Lung (tissue), 12 donors: ENCODE measurements around the gene EFCAB3. TPM values are rescaled to one million over a fixed set of nuclear protein-coding genes. Genes with fewer than 3 reads are reported as not detected.
"Not testable (repeated sequence)": the region's sequence is repeated elsewhere in the genome, so short reads cannot be mapped to it uniquely, and the experiment has no call there.

Experiments
- ATAC-seq: fragments of 200-7000 bp; cut with Tn5 transposase; one replicate; pipeline ENCODE4 v1.9.1; 2020; ENCODE audit warnings: moderate number of reproducible peaks; ENCODE audit not compliant: insufficient read depth, low FRiP score
- DNase-seq, 3 donors: peaks; one replicate each; pipeline ENCODE4 v3.0.0-alpha.2; 2013 to 2017
- H3K27ac ChIP-seq, 2 donors: one replicate each; pipeline ENCODE4 v1.5.1; 2013; ENCODE audit warnings: mild to moderate bottlenecking in 2 of 2, moderate library complexity in 2 of 2, control low read depth in 1 of 2, inconsistent platforms in 1 of 2, low read depth in 1 of 2, low read length in 1 of 2
- H3K27me3 ChIP-seq, 3 donors: one replicate each; pipeline ENCODE4 v1.5.1; 2013; ENCODE audit warnings: low read length in 2 of 3; ENCODE audit not compliant: control insufficient read depth in 3 of 3, insufficient read depth in 3 of 3
- H3K36me3 ChIP-seq, 4 donors: one replicate each; pipeline ENCODE4 v1.5.1; 2013; ENCODE audit warnings: low read length in 4 of 4, mild to moderate bottlenecking in 1 of 4, moderate library complexity in 1 of 4; ENCODE audit not compliant: control insufficient read depth in 4 of 4, insufficient read depth in 4 of 4
- H3K4me1 ChIP-seq, 5 donors: one replicate each; pipeline ENCODE4 v1.5.1; 2013; ENCODE audit warnings: low read length in 5 of 5, mild to moderate bottlenecking in 2 of 5, moderate library complexity in 1 of 5; ENCODE audit not compliant: control insufficient read depth in 5 of 5, insufficient read depth in 5 of 5
- H3K4me3 ChIP-seq: one replicate; pipeline ENCODE4 v1.5.1; 2013; ENCODE audit warnings: mild to moderate bottlenecking, control low read depth, moderate library complexity
- H3K9ac ChIP-seq, 2 donors: one replicate each; pipeline ENCODE4 v1.5.1; 2013; ENCODE audit warnings: low read length in 2 of 2, control low read depth in 1 of 2; ENCODE audit not compliant: insufficient read depth in 1 of 2
- H3K9me3 ChIP-seq, 4 donors: one replicate each; pipeline ENCODE4 v1.5.1; 2013; ENCODE audit warnings: low read length in 3 of 4, mild to moderate bottlenecking in 1 of 4, moderate library complexity in 1 of 4; ENCODE audit not compliant: control insufficient read depth in 4 of 4, insufficient read depth in 3 of 4
- WGBS, 2 donors: extraction: QIAGEN DNeasy Blood & Tissue Kit; methylation state at CpG; one replicate each; pipeline ENCODE4 v1.1.7; 2013; 5-methylcytosine and 5-hydroxymethylcytosine counted together
- polyA plus RNA-seq, 2 donors: library from polyadenylated mRNA; stranded (reverse); fragments of 200-250 nt; gene quantifications; one replicate each; pipeline ENCODE4 v1.2.1, GENCODE V29; 2013
- total RNA-seq, 2 donors: library from RNA; depleted of rRNA in 1 of 2; stranded (reverse); fragments of >200 nt in 1 of 2; gene quantifications; one replicate each; pipeline ENCODE4 v1.2.1, GENCODE V29; 2014 to 2021
- TF ChIP-seq, protein P1 (sequence below): IDR thresholded peaks from 2 replicates; pipeline ENCODE4 v1.5.1; 2012; ENCODE audit warnings: mild to moderate bottlenecking; ENCODE audit errors: control extremely low read depth, extremely low read depth
- donor health status: control.
- donor health status: control.
- donor health status: Bipolar disorder and iron deficiency.
- donor health status: healthy.
- donor health status: DM: yes; HTN: yes; CAD: no.

The EFCAB3 gene
- total and polyA plus RNA-seq, 4 donors = not detected

DNA sequence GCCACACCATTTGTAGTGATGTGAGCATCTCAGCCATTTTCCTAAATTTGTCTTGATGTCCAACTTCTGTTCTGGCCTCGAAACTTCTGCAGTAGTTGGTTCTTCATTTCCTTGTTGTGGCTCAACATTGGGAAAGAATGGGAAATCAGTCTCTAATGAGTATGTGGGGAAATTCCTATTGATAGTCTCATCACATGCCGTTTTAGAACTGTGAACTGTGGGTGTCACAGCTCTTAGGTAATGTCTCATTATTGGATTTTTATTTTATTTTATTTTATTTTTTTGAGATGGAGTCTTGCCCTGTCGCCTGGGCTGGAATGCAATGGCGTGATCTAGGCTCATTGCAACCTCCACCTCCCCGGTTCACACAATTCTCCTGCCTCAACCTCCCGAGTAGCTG, 60.8 kb downstream of the EFCAB3 start:
- not testable (repeated sequence) for DNase-seq, H3K9me3 ChIP-seq, H3K9ac ChIP-seq, H3K27me3 ChIP-seq, H3K4me3 ChIP-seq, H3K27ac ChIP-seq, H3K4me1 ChIP-seq, ATAC-seq
- H3K36me3 ChIP-seq = peaks cover 0 to 15% (median 12%) of the 10 kb centered on the region in 4 donors
- 90 to 94% methylated on average over 6 of the region's 6 CpGs for WGBS, 2 donors

DNA sequence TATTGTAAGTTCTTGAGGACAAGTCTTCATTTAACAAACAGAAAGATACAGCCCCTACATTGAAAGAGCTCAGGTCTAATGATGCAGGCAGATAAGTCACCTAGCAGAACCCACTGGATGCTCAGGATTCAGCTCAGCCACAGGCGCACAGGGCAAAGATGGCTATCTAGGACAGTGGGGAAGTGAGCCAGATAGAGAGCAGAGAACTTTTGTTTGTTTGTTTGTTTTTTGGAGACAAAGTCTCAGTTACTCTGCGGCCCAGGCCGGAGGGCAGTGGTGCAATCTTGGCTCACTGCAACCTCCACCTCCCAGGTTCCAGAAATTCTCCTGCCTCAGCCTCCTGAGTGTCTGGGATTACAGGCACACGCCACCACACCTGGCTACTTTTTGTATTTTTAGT, 63.7 kb downstream of the EFCAB3 start:
- no peaks in the 10 kb centered on the region for H3K27me3 ChIP-seq
- ATAC-seq (no peak), DNase-seq (no peak)
- no peak overlapping the region for H3K4me3 ChIP-seq
- no peaks in the 10 kb centered on the region for H3K9me3 ChIP-seq
- no peak overlapping the region for H3K27ac ChIP-seq
- WGBS, 2 donors = 97 to 100% methylated on average over 4 of the region's 4 CpGs
- peaks cover 0 to 31% (median 21%) of the 10 kb centered on the region in 4 donors for H3K36me3 ChIP-seq
- TF ChIP-seq, protein P1, sequence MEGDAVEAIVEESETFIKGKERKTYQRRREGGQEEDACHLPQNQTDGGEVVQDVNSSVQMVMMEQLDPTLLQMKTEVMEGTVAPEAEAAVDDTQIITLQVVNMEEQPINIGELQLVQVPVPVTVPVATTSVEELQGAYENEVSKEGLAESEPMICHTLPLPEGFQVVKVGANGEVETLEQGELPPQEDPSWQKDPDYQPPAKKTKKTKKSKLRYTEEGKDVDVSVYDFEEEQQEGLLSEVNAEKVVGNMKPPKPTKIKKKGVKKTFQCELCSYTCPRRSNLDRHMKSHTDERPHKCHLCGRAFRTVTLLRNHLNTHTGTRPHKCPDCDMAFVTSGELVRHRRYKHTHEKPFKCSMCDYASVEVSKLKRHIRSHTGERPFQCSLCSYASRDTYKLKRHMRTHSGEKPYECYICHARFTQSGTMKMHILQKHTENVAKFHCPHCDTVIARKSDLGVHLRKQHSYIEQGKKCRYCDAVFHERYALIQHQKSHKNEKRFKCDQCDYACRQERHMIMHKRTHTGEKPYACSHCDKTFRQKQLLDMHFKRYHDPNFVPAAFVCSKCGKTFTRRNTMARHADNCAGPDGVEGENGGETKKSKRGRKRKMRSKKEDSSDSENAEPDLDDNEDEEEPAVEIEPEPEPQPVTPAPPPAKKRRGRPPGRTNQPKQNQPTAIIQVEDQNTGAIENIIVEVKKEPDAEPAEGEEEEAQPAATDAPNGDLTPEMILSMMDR = no peak
- no peak overlapping the region for H3K9ac ChIP-seq
- H3K4me1 ChIP-seq = no peaks in the 10 kb centered on the region

DNA sequence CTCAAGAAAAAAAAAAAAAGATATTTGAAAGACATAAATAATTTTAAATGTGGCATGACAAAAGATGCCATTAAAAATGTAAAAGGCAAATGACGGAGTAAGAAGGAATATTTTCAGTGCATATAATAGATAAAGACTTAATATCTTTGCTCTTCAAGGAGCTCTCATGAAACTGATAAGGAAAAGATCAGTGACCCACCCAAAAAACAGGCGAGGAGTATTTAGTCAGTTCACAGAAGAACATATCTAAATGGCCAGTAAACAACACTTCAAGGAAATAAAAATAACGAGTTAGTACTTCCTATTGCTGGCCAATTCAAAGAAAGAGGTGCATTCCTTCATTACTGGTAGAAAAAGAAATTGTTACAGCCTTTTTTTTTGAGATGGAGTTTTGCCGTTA, 65.4 kb downstream of the EFCAB3 start:
- H3K9ac ChIP-seq, H3K27ac ChIP-seq, H3K27me3 ChIP-seq, H3K4me1 ChIP-seq, H3K9me3 ChIP-seq, ATAC-seq, H3K4me3 ChIP-seq, DNase-seq: not testable (repeated sequence)
- WGBS, 2 donors = 90 to 97% methylated on average over 4 of the region's 4 CpGs
- H3K36me3 ChIP-seq = peaks cover 0 to 27% (median 18%) of the 10 kb centered on the region in 4 donors

DNA sequence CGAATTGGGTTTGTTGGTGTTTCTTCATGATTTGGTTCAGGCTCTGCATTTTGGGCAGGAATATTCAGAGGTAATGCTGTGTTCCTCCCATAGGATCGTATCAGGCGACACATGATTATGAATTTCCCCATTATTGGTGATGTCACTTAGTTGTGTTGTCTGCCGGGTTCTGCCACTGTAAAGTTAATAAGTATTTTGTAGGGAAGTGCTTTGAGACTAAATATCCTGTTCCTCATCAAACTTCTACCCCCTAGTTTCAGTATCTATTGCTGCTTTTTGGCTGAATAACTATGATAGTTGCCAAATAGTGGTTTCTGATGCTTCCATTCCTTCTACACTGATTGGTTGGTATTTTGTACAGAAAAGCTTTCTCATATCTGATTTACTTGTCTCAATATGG, 71.8 kb downstream of the EFCAB3 start:
- not testable (repeated sequence) for H3K9me3 ChIP-seq, ATAC-seq

DNA sequence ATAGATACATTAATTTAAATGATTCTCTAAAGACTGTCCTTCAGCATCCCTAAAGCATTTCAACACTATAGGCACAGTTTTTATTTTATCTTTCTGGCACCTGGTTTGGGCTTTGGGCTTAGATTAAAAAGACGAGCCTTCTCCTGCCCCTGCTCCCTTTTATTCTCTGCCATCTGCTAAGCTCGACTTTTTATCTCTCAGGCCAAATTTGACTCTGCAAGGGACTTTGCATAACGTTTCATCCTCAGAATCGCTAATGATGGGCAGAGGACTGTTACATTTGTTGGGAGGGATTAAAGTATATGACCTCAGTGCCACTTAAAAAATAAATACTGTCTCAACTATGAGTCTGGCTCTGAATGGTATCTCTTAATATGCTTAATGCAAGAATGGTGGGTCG, 72.7 kb downstream of the EFCAB3 start:
- not testable (repeated sequence) for H3K27me3 ChIP-seq, ATAC-seq, H3K4me3 ChIP-seq, H3K27ac ChIP-seq, H3K9ac ChIP-seq, H3K4me1 ChIP-seq, H3K36me3 ChIP-seq, DNase-seq, H3K9me3 ChIP-seq
- 86 to 88% methylated on average over 5 of the region's 5 CpGs for WGBS, 2 donors

More for the DNA sequence above, 71.8 kb downstream of the EFCAB3 start:
- H3K4me1 ChIP-seq, H3K27ac ChIP-seq, DNase-seq, H3K9ac ChIP-seq, H3K27me3 ChIP-seq, H3K4me3 ChIP-seq: not testable (repeated sequence)
- H3K36me3 ChIP-seq = peaks cover 0 to 11% (median 6%) of the 10 kb centered on the region in 4 donors
- 70 to 85% methylated on average over 4 of the region's 4 CpGs for WGBS, 2 donors

DNA sequence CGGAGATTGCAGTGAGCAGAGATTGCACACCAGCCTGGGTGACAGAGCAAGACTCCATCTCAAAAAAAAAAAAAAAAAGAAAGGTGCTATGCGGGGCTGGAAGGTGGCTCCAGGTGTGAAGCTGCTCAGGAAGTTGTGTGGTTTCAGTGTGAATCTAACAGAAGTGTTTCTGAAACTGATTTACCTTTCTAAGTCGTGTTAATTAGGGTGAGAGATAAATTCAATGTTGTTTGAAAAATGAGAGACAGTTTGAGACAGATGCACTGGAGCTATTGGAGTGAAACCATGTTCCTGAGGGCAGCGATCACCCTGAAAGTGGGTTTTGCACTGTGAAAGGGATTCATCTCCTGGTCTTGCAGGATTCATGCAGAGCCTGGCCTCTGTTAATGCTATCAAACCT, 73.3 kb downstream of the EFCAB3 start:
- not testable (repeated sequence) for H3K36me3 ChIP-seq

DNA sequence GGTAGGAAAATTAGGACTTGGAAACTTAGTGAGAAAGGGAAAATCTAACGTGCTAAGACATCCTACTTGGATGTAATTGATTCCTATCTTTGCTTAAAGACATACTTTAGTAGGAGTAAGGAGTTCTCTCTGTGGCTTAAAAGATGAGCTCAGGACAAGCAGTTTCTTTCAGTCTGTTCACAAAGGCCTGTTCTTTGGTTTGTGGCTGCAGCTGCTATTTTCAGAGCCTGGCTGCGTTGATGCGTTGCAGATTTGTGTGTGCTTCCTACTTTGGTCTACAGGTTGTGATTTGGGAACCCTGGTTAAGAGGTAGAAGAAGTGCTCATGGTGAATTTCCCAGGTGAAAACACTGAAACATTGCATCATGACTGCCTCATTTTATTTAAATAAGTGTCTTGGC, 73.8 kb downstream of the EFCAB3 start:
- not testable (repeated sequence) for H3K27me3 ChIP-seq, DNase-seq, H3K4me1 ChIP-seq, H3K4me3 ChIP-seq, H3K36me3 ChIP-seq, H3K9me3 ChIP-seq, H3K27ac ChIP-seq, ATAC-seq, H3K9ac ChIP-seq
- 82 to 88% methylated on average over 3 of the region's 3 CpGs for WGBS, 2 donors

More for the DNA sequence above, 73.3 kb downstream of the EFCAB3 start:
- not testable (repeated sequence) for H3K9ac ChIP-seq, ATAC-seq, H3K27ac ChIP-seq, H3K27me3 ChIP-seq, H3K4me1 ChIP-seq, H3K4me3 ChIP-seq, DNase-seq, H3K9me3 ChIP-seq
- 79 to 80% methylated on average over 4 of the region's 4 CpGs for WGBS, 2 donors
